T follicular helper cell (primary cell): Measurements from ENCODE around the gene GPRASP1.
A peak's percentile ranks its signal among the peaks of the same experiment; 100 is the strongest.
"Not testable (repeated sequence)": the region's sequence is repeated elsewhere in the genome, so short reads cannot be mapped to it uniquely, and the experiment has no call there.

Experiments
- DNase-seq: peaks from one replicate; pipeline ENCODE4 v3.0.0-alpha.2; 2020; ENCODE audit warnings: low read depth
- total RNA-seq, 2 experiments: gene quantifications; one replicate each; lab custom pipeline; 2026; lab: John Stamatoyannopoulos, UW

Gene GPRASP1
- total RNA-seq = 14.2 to 93.3 reads per million in 2 experiments

DNA sequence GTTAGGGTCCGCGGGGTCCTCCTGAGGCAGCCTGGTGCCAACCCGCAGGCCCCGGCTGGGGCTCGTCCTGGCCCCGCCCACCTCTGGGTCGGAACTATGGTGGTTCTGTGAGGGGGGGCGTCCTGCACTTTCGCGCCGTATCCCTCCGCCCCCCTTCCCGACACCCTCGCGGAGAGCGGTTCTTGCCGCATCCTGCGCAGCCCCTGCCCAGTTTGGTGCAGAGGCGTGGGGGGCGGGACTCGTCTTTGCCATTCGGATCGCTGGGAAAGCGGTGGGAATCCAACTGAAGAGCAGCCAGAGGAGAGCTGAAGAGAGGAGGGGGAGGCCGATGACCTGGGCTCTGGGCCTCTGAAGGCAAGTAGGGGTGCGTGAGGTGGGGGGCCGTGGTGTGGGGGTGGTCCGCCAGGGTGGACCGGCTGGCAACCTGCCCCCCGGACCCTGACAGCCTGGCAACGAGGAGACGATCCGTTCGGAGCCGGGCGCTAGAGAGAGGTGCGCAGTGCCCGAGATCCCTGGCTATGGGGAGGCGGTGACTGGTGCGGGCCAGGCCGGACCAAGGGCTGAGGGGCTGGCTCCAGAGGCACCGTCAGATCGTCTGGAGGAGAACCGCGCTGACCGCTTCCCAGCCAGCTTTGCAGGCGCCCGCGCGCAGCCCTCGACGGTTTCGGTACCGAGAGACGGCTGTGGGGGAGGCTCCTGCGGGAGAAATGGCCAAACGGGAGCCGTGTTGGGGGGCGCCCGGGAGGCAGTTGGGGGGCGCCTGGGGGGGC lies at the start of gene GPRASP1:
Gene GPRASP1, plus strand, starts transcription at position 242 of the 770 bp plus-strand sequence. CDS start 2,431 bp downstream, outside the sequence.
- peak; percentile 61 for DNase-seq

DNA sequence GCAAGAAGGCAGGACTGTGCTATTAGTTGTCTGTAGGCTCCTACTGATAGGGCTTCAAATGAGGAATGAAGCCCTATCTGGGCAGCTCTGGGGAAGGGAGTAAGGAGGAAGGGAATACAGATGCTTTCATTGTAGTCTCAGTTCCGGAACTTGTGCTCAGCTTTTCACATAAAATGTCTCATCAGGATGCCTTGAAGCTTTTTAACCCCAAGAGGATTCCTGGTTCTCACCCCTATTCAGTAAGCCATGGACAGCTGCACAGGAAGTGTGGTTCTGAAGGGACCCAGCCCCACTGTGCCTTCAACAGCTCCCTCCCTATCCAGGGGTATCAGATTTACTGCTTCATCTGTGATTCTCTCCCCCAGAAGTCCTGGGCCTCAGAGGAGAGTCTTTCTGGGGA lies 47.0 kb upstream of the GPRASP1 start:
- DNase-seq = no peak

DNA sequence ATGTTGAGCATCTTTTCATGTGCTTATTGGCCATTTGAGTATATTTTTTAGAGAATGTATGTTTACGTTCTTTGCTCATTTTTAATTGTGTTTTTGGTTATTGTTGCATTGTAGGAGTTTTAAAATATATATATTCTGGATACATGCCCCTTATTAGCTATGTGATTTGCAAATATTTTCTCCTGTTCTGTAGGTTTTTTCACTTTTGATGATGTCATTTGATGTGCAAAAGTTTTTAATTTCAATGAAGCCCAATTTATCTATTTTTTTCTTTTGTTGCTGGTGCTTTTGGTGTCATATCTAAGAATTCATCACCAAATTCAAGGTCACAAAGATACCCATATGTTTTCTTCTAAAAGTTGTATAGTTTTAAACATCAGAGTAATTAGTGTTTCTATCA lies 45.2 kb upstream of the GPRASP1 start:
- DNase-seq = no peak

- DNase-seq = no peak
These were observed 40.4 kb upstream of the GPRASP1 start for GRCh38 chrX:102610905-102611304.

GRCh38 chrX:102624105-102624504 lies 27.2 kb upstream of the GPRASP1 start:
- DNase-seq = no peak

DNA sequence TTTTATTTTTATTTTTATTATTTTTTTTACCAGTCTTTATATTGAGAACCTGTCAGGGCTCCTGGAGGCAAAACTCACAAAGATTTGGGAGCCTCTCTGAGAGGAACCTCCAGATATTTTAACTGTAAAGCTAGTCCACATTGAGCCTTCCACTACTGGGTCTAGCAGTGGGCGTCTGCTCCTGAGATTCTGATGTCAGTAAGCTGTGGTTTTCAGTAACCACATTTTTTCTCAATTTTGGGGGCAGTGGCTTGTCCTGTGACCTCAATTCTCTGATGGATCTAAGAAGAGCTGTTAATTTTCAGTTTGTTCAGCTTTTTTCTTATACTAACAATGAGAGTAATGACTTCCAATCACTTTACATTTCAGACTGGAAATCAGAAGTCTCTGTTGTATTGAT lies 23.6 kb upstream of the GPRASP1 start:
- DNase-seq = no peak

DNA sequence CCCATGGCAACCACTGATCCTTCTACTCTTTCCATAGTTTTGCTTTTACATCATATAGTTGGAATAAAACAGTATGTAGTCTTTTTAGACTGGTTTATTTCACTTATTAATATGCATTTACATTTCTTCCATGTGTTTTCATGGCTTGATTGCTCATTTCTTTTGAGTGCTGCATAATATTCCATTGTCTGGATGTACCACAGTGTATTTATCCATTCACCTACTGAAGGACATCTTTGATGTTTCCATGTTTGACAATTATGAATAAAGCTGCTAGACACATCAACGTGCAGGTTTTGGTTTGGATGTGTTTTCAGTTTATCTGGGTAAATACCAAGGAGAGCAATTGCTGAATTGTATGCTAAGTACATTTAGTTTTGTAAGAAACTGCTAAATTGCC lies 13.7 kb upstream of the GPRASP1 start:
- DNase-seq = no peak

- DNase-seq = no peak
These were observed 411 bp upstream of the GPRASP1 start for GRCh38 chrX:102650903-102651241.

GRCh38 chrX:102652031-102652688 lies 877 bp downstream of the GPRASP1 start:
- peak; percentile 55 for DNase-seq

DNA sequence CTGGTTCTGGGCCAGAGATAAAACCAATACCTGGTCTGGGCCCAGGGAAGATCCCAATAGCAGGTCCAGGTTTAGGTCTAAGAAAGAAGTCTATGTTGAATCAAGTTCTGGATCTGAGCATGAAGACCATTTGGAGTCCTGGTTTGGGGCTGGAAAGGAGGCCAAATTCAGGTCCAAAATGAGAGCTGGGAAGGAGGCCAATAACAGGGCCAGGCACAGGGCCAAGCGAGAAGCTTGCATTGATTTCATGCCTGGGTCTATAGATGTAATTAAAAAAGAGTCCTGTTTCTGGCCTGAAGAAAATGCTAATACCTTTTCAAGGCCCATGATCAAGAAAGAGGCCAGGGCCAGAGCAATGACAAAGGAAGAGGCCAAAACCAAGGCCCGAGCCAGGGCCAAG lies 3.4 kb downstream of the GPRASP1 start:
- DNase-seq = no peak

GRCh38 chrX:102658556-102658955 lies 7.3 kb downstream of the GPRASP1 start:
- no peak for DNase-seq

DNA sequence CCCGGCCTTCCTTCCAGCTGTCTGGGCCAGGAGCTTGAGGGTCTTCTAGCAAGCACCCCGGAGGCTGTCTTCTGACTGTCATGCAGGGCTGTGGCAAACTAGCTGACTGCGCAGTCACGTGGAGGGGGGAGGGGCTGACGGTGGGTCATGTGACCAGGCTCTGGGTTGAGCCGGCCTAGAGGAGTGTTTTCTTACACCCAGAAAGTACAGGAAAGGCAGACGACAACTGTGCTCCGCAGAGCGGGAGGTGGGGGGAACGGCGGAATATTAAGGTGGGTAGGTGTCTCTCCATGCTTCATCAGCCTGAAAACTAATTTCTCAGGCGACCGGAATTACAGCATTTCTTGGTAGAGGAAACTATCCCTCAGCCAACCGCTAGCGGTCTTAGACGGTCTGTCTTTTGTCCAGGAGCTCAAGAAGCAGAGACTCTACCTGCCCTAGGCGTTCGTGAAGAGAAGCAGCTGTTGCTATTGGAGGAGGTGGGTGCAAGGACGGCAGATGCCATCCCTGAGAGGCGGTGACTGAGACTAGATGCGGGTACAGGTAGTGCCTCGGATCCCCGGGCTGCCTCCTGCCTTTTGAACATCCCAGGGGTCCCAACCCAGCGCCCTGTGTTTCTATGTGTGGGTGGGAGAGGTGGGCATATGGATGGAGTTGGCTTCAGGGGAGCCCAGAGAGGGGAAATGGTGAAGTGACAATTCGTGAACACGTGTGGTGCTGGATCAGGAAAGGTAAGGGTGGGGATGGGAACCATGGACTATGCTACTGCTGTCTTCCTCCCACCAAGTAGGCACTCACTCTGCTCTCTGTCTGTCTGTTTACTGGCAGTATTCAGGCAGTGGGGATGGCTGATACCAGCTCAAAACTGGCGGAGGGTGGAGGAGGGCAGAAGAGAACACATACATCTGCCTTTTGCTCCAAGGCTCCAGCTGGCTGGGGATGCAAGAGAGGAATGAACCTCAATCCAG lies 8.8 kb downstream of the GPRASP1 start:
- peak; percentile 77 for DNase-seq

DNA sequence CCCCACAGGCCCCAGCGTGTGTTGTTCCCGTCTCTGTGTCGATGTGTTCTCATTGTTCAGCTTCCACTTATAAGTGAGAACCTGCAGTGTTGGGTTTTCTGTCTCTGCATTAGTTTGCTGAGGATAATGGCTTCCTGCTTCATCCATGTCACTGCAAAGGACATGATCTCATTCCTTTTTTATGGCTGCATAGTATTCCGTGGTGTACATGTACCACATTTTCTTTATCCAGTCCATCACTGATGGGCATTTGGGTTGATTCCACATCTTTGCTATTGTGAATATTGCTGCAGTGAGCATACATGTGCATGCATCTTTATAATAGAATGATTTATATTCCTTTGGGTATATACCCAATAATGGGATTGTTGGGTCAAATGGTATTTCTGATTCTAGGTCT lies 12.5 kb downstream of the GPRASP1 start:
- DNase-seq = not testable (repeated sequence)

- DNase-seq = not testable (repeated sequence)
These were observed 15.8 kb downstream of the GPRASP1 start for GRCh38 chrX:102667034-102667433.

DNA sequence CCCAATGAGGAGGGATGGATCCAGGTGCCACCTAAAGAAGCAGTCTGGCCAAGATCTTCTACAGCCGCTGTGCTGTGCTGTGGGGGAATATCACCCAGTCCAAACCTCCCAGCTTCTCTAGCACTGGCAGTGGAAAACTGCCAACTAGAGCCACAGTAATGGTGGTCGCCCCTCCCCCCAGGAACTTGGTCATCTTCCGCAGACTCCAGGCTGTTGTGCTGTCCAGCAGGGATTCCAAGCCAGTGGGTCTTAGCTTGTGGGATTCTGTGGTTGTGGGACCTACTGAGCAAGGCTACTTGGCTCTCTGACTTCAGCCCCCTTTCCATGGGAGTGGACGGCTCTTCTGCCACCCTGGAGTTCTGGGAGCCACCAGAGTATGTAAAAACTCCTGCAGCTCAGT lies 18.2 kb downstream of the GPRASP1 start:
- no peak for DNase-seq

- DNase-seq = no peak
These were observed 21.6 kb downstream of the GPRASP1 start for GRCh38 chrX:102672856-102673255.

GRCh38 chrX:102677479-102677878 lies 26.2 kb downstream of the GPRASP1 start:
- DNase-seq = not testable (repeated sequence)

GRCh38 chrX:102684772-102685520 lies 33.7 kb downstream of the GPRASP1 start:
- no peak for DNase-seq

GRCh38 chrX:102694749-102695148 lies 43.5 kb downstream of the GPRASP1 start:
- no peak for DNase-seq

DNA sequence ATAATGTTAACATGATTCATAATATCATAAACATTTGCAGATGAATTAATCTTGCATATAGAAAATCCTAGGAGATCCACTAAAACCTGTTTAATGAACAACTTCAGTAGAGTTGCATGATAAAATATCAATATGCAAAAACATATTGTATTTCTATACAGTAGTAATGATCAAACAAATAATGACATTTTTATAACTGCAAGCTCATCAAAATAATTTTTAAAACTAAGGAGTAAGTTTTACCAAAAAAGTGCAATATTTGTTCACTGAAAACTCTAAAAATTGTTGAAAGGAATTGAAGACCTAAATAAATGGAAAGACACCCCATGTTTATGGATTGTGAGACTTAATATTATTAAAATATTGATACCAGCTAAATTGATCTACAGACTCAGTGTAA lies 45.0 kb downstream of the GPRASP1 start:
- DNase-seq = no peak

DNA sequence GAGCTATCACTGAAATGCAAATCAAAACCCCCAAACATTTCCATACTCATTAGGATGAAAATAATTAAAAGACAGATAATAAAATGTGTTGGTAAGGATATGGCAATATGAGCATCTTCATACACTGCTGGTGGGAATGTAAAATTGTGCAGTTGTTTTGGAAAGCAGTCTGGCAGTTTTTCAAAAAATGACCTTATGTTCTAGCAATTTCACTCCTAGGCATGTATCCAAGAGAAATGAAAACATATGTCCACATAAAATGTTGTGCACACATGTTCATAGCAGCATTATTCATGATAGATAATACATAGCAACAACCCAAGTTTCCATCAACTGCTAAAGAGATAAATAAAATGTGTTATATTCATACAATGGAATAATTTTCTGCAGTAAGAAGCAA lies 46.2 kb downstream of the GPRASP1 start:
- DNase-seq = no peak
